GM23248 (cell line): Measurements from ENCODE around the gene NLK. TPM values are rescaled to one million over a fixed set of nuclear protein-coding genes. Genes with fewer than 3 reads are reported as not detected.
A peak's percentile ranks its signal among the peaks of the same experiment; 100 is the strongest.
"Not testable (repeated sequence)": the region's sequence is repeated elsewhere in the genome, so short reads cannot be mapped to it uniquely, and the experiment has no call there.

Experiments used
- DNase-seq: peaks from one replicate; pipeline ENCODE4 v3.0.0-alpha.2; 2015
- H2AFZ ChIP-seq: fragments of 200-600 bp; sonication (generic); 2 replicates; pipeline ENCODE4 v1.6.1; 2016; ENCODE audit warnings: antibody characterized with exemption
- H3F3A ChIP-seq: fragments of 200-600 bp; sonication (generic); 2 replicates; pipeline ENCODE4 v1.6.1; 2016; ENCODE audit warnings: mild to moderate bottlenecking, antibody characterized with exemption, mixed run types; ENCODE audit not compliant: insufficient read depth
- H3K27ac ChIP-seq: fragments of 200-600 bp; sonication (generic); 2 replicates; pipeline ENCODE4 v1.5.1; 2016; ENCODE audit warnings: mild to moderate bottlenecking
- H3K27me3 ChIP-seq: fragments of 200-600 bp; sonication (generic); replicated peaks from 2 replicates; pipeline ENCODE4 v1.6.1; 2016; ENCODE audit warnings: mild to moderate bottlenecking; ENCODE audit not compliant: insufficient read depth
- H3K36me3 ChIP-seq: fragments of 200-600 bp; sonication (generic); 2 replicates; pipeline ENCODE4 v1.6.1; 2016; ENCODE audit warnings: low read depth, mild to moderate bottlenecking
- H3K4me1 ChIP-seq: fragments of 200-600 bp; sonication (generic); 2 replicates; pipeline ENCODE4 v1.6.1; 2016; ENCODE audit warnings: mild to moderate bottlenecking; ENCODE audit not compliant: insufficient read depth
- H3K4me2 ChIP-seq: fragments of 200-600 bp; sonication (generic); one replicate; pipeline ENCODE4 v1.6.1; 2016; ENCODE audit warnings: mild to moderate bottlenecking; ENCODE audit not compliant: unreplicated experiment
- H3K4me3 ChIP-seq: fragments of 200-600 bp; sonication (generic); 2 replicates; pipeline ENCODE4 v1.5.1; 2016; ENCODE audit warnings: mild to moderate bottlenecking
- H3K79me2 ChIP-seq: fragments of 200-600 bp; sonication (generic); 2 replicates; pipeline ENCODE4 v1.6.1; 2016; ENCODE audit warnings: mild to moderate bottlenecking; ENCODE audit not compliant: insufficient read depth
- H3K9ac ChIP-seq: fragments of 200-600 bp; sonication (generic); 2 replicates; pipeline ENCODE4 v1.6.1; 2016; ENCODE audit warnings: mild to moderate bottlenecking
- H3K9me2 ChIP-seq: fragments of 200-600 bp; sonication (generic); 2 replicates; pipeline ENCODE4 v1.6.1; 2016; ENCODE audit warnings: mixed run types, mild to moderate bottlenecking, moderate library complexity; ENCODE audit not compliant: insufficient read depth
- H3K9me3 ChIP-seq: fragments of 200-600 bp; sonication (generic); one replicate; pipeline ENCODE4 v1.6.1; 2017; ENCODE audit warnings: low read depth
- H4K20me1 ChIP-seq: fragments of 200-600 bp; sonication (generic); 2 replicates; pipeline ENCODE4 v1.6.0; 2016; ENCODE audit not compliant: insufficient read depth
- EZH2 ChIP-seq: fragments of 200-600 bp; sonication (generic); IDR thresholded peaks from 2 replicates; pipeline ENCODE4 v1.6.1; 2018; ENCODE audit warnings: antibody characterized with exemption, mild to moderate bottlenecking; ENCODE audit not compliant: insufficient read depth, poor library complexity, severe bottlenecking
- EZH2phosphoT487 ChIP-seq: fragments of 200-600 bp; sonication (generic); IDR thresholded peaks from 2 replicates; pipeline ENCODE4 v1.6.1; 2018; ENCODE audit warnings: antibody characterized with exemption, moderate library complexity, mild to moderate bottlenecking, low read depth; ENCODE audit not compliant: insufficient read depth
- WGBS, 2 experiments: methylation state at CpG; one replicate each; pipeline ENCODE4 v1.1.6; 2015 to 2017; ENCODE audit warnings: low lambda C conversion rate in 2 of 2, low coverage in 1 of 2; ENCODE audit errors: missing lambda C conversion rate in 2 of 2; 5-methylcytosine and 5-hydroxymethylcytosine counted together
- in situ Hi-C: fragments of 300-500 bp; cut with MboI; formaldehyde crosslinking; loops from 2 replicates; pipeline ENCODE4 v1.15.0; 2020
- polyA plus RNA-seq: library from polyadenylated mRNA; unstranded; fragments of >200 nt; fragmentation: Nextera tagmentation; extraction: Ambion mirVana; gene quantifications from 2 replicates; pipeline ENCODE4 v1.2.1, GENCODE V29; 2016
- total RNA-seq: library from RNA; depleted of rRNA; stranded (reverse); fragments of >200 nt; shearing (Covaris generic); gene quantifications from 2 replicates; pipeline ENCODE4 v1.2.3, GENCODE V29; 2014

The NLK gene
- total and polyA plus RNA-seq, 2 experiments from 2014 or later = 3.8 to 17.6 TPM

DNA sequence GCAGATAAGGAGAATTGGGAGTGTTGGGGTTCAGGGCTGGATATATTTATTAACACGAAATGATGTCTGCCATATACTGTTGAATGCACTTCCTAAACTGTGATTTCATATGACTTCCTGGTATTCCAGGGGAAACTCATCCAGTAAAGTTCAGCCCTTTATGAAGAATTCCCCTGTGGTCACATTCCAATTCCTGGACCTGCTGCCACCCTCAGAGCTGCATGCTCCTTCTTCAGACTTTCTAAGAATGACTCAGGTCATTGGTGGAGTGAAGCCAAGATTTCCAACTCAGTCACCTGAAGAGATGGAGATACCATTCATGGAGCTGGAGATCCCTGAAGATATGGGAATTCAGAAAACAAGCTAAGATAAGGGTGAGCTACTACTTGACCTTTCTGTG, 162.3 kb downstream of the NLK start:
- peak; percentile 36 for DNase-seq
- WGBS, 2 experiments = 96% methylated on average over 1 of the region's 1 CpG
- H3K9me2 ChIP-seq = no peaks in the 10 kb centered on the region

DNA sequence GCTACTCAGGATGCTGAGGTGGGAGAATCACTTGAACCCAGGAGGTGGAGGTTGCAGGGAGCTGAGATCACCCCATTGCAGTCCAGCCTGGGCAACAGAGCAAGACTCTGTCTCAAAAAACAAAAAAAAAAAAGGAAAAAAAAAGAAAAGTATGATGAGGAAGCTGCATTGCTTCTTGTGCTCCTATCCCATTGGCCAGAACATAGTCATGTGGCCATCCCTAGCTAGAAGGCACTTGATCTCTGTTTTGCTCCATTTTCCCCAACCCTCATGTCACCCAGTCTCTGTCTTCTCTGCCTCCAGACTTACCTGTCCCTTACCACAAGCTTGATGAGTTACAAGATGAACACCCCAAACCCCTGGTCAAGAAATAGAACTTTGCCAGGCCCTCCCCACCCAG, 163.8 kb downstream of the NLK start:
- Histone ChIP-seq H2AFZ (no peak overlapping the region), H3K9me3 (no peaks in the 10 kb centered on the region), H3K4me2 (no peak overlapping the region), H3K4me1 (peaks cover 7% of the 10 kb centered on the region), H3K9ac (no peak overlapping the region), H4K20me1 (no peaks in the 10 kb centered on the region), H3K79me2 (no peaks in the 10 kb centered on the region), H3K27me3 (no peaks in the 10 kb centered on the region), H3K9me2 (no peaks in the 10 kb centered on the region), H3K36me3 (no peaks in the 10 kb centered on the region), H3K4me3 (no peak overlapping the region), H3F3A (peaks cover 14% of the 10 kb centered on the region; the same call in 1 of the 2 replicates), H3K27ac (no peak overlapping the region)
- TF ChIP-seq EZH2 (no peak), EZH2phosphoT487 (no peak)
- DNase-seq = no peak
- in situ Hi-C loops = no loop called here

More for the DNA sequence above, 162.3 kb downstream of the NLK start:
- TF ChIP-seq EZH2 (no peak), EZH2phosphoT487 (no peak)
- in situ Hi-C loops = no loop called here
- Histone ChIP-seq H2AFZ (no peak overlapping the region), H3K9me3 (no peaks in the 10 kb centered on the region), H3K9ac (no peak overlapping the region), H3K4me3 (no peak overlapping the region), H3F3A (peaks cover 14% of the 10 kb centered on the region; the same call in 1 of the 2 replicates), H3K36me3 (no peaks in the 10 kb centered on the region), H3K4me1 (peaks cover 7% of the 10 kb centered on the region), H3K27me3 (no peaks in the 10 kb centered on the region), H3K79me2 (no peaks in the 10 kb centered on the region), H3K4me2 (no peak overlapping the region), H4K20me1 (no peaks in the 10 kb centered on the region), H3K27ac (no peak overlapping the region)

DNA sequence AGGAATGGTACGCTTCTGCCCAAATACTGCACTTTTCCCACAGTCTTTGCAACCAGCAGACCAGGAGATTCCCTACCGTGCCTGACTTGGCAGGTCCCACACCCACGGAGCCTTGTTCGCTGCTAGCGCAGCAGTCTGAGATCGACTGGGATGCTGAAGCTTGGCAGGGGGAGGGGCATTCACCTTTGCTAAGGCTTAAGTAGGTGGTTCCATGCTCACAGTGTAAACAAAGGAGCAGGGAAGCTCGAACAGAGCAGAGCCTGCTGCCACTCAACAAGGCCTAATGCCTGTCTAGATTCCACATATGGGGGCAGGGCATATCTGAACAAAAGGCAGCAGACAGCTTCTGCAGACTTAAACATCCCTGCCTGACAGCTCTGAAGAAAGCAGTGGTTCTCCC, 169.3 kb downstream of the NLK start:
- Histone ChIP-seq H3K36me3 (no peaks in the 10 kb centered on the region), H3K9ac (no peak overlapping the region), H3K4me2 (no peak overlapping the region), H4K20me1 (no peaks in the 10 kb centered on the region), H3K4me1 (peaks cover 4% of the 10 kb centered on the region; the same call in 1 of the 2 replicates), H3K9me2 (no peaks in the 10 kb centered on the region), H3K9me3 (no peaks in the 10 kb centered on the region), H3K27me3 (no peaks in the 10 kb centered on the region), H3F3A (no peaks in the 10 kb centered on the region), H3K4me3 (no peak overlapping the region), H2AFZ (no peak overlapping the region), H3K79me2 (no peaks in the 10 kb centered on the region), H3K27ac (no peak overlapping the region)
- DNase-seq = no peak
- 81 to 89% methylated on average over 7 of the region's 7 CpGs for WGBS, 2 experiments
- in situ Hi-C loops = no loop called here
- TF ChIP-seq EZH2phosphoT487 = no peak
- TF ChIP-seq EZH2 = no peak

DNA sequence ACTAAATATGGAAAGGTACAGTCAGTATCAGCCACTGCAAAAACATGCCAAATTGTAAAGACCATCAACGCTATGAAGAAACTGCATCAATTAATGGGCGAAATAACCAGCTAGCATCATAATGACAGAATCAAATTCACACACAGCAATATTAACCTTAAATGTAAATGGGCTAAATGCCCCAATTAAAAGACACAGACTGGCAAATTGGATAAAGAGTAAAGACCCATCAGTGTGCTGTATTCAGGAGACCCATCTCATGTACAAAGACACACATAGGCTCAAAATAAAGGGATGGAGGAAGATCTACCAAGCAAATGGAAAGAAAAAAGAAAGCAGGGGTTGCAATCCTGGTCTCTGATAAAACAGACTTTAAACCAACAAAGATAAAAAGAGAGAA, 171.1 kb downstream of the NLK start:
- not testable (repeated sequence) for H2AFZ ChIP-seq, H4K20me1 ChIP-seq

DNA sequence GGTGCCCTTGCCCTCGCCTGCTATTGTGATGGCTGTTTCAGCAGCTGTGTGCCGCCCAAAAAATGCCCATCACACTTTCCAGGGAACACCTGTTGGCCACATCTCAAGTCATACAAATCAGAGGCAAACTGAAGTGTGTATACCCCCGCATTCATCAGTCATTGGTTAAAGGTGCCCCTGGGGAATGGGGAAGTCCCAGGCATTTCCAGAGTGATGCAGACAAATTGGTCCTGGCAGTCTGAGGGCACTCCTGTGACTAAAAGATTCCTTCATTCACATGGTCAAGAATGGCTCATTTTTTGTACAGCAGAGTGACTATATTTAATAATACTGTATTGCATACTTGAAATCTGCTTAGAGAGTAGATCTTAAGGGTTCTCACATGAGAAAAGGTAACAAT, 173.6 kb downstream of the NLK start:
- no peak overlapping the region for H2AFZ ChIP-seq
- no peaks in the 10 kb centered on the region for H3K27me3 ChIP-seq
- H3K79me2 ChIP-seq = no peaks in the 10 kb centered on the region
- WGBS, 2 experiments = 46 to 63% methylated on average over 3 of the region's 3 CpGs
- in situ Hi-C loops = no loop called here
- no peaks in the 10 kb centered on the region for H3K36me3 ChIP-seq
- H3F3A ChIP-seq = no peaks in the 10 kb centered on the region
- H3K27ac ChIP-seq = no peak overlapping the region
- H3K9me2 ChIP-seq = no peaks in the 10 kb centered on the region
- H3K4me2 ChIP-seq = no peak overlapping the region
- no peak overlapping the region for H3K9ac ChIP-seq
- TF ChIP-seq EZH2phosphoT487 = no peak
- H3K9me3 ChIP-seq = no peaks in the 10 kb centered on the region
- H4K20me1 ChIP-seq = no peaks in the 10 kb centered on the region
- no peak overlapping the region for H3K4me3 ChIP-seq
- peaks cover 4% of the 10 kb centered on the region; the same call in 1 of the 2 replicates for H3K4me1 ChIP-seq
- peak; percentile 48 for DNase-seq

More for the DNA sequence above, 171.1 kb downstream of the NLK start:
- H3K27me3 ChIP-seq, H3K9me2 ChIP-seq, H3K36me3 ChIP-seq, in situ Hi-C loops, H3K4me2 ChIP-seq, H3K4me3 ChIP-seq, H3K9ac ChIP-seq, H3K9me3 ChIP-seq, H3F3A ChIP-seq, H3K27ac ChIP-seq, H3K4me1 ChIP-seq, DNase-seq, H3K79me2 ChIP-seq: not testable (repeated sequence)
- 85 to 88% methylated on average over 2 of the region's 2 CpGs for WGBS, 2 experiments
